Suprapubic skin (tissue), 4 donors: ENCODE data around the gene PPP6R2. TPM values are rescaled to one million over a fixed set of nuclear protein-coding genes. Genes with fewer than 3 reads are reported as not detected.
A peak's percentile ranks its signal among the peaks of the same experiment; 100 is the strongest.

Experiments
- DNase-seq, 2 donors: peaks; one replicate each; pipeline ENCODE4 v3.0.0-alpha.2; 2019; ENCODE audit warnings: low spot score in 2 of 2
- H3K27ac ChIP-seq: fragments of 200-600 bp; sonication (generic); one replicate; pipeline ENCODE4 v1.5.1; 2019
- H3K27me3 ChIP-seq: fragments of 200-600 bp; sonication (generic); one replicate; pipeline ENCODE4 v1.5.1; 2019
- H3K36me3 ChIP-seq: fragments of 200-600 bp; sonication (generic); one replicate; pipeline ENCODE4 v1.5.1; 2019
- H3K4me1 ChIP-seq: fragments of 200-600 bp; sonication (generic); one replicate; pipeline ENCODE4 v1.5.1; 2019
- H3K4me3 ChIP-seq: fragments of 200-600 bp; sonication (generic); one replicate; pipeline ENCODE4 v1.5.1; 2019; ENCODE audit warnings: mild to moderate bottlenecking
- H3K9me3 ChIP-seq: fragments of 200-600 bp; sonication (generic); one replicate; pipeline ENCODE4 v1.5.1; 2019
- CTCF ChIP-seq, 2 donors: fragments of 200-600 bp in 1 of 2; fragments of 450-650 bp in 1 of 2; sonication (generic) in 1 of 2; IDR thresholded peaks; one replicate each; pipeline ENCODE4 v1.5.1; 2016 to 2019; ENCODE audit warnings: antibody characterized with exemption in 2 of 2, mild to moderate bottlenecking in 1 of 2, moderate library complexity in 1 of 2
- EP300 ChIP-seq: sonication (generic); formaldehyde crosslinking; IDR thresholded peaks from one replicate; pipeline ENCODE4 v1.6.1; 2017; ENCODE audit warnings: antibody characterized with exemption
- POLR2A ChIP-seq, 2 donors: fragments of 450-650 bp; IDR thresholded peaks; one replicate each; pipeline ENCODE4 v1.6.1; 2017; ENCODE audit warnings: antibody characterized with exemption in 2 of 2, mild to moderate bottlenecking in 2 of 2, moderate library complexity in 2 of 2
- POLR2AphosphoS5 ChIP-seq, 3 donors: sonication (generic); formaldehyde crosslinking; IDR thresholded peaks; one replicate each; pipeline ENCODE4 v1.6.1; 2017; ENCODE audit warnings: antibody characterized with exemption in 3 of 3
- WGBS: methylation state at CpG from one replicate; pipeline ENCODE4 v1.1.5; 2018; 5-methylcytosine and 5-hydroxymethylcytosine counted together
- total RNA-seq, 4 donors: library from RNA; depleted of rRNA; stranded (reverse); fragments of >200 nt; gene quantifications; one replicate each; pipeline ENCODE4 v1.1.0, GENCODE V29; 2016

PPP6R2 gene
- total RNA-seq, 4 donors from 2014 or later, result 46.7 to 70.3 (median 64.6) TPM

- Histone ChIP-seq H3K4me3 (no peak overlapping the region), H3K36me3 (no peaks in the 10 kb centered on the region), H3K27ac (no peak overlapping the region), H3K9me3 (no peaks in the 10 kb centered on the region), H3K4me1 (peaks cover 12% of the 10 kb centered on the region), H3K27me3 (no peaks in the 10 kb centered on the region)
- no peak for TF ChIP-seq POLR2AphosphoS5 (IDR thresholded peaks at IDR 0.05)
- no peak for TF ChIP-seq EP300
- no peak for TF ChIP-seq POLR2A (IDR thresholded peaks at IDR 0.05)
- no peak for TF ChIP-seq CTCF (IDR thresholded peaks at IDR 0.05)
- no peak for DNase-seq
- 90% methylated on average over 5 of the region's 5 CpGs for WGBS
These were observed 5.0 kb upstream of the PPP6R2 start for GRCh38 chr22:50338042-50338573.

GRCh38 chr22:50338860-50339462 is 4.2 kb upstream of the PPP6R2 start:
- 97% methylated on average over 4 of the region's 4 CpGs for WGBS
- DNase-seq, result no peak
- H3K27me3 ChIP-seq, result no peaks in the 10 kb centered on the region
- no peak overlapping the region for H3K27ac ChIP-seq
- no peaks in the 10 kb centered on the region for H3K36me3 ChIP-seq
- no peaks in the 10 kb centered on the region for H3K9me3 ChIP-seq
- peaks cover 12% of the 10 kb centered on the region for H3K4me1 ChIP-seq
- H3K4me3 ChIP-seq, result no peak overlapping the region
- TF ChIP-seq POLR2AphosphoS5 (IDR thresholded peaks at IDR 0.05), result no peak
- TF ChIP-seq CTCF (IDR thresholded peaks at IDR 0.05), result no peak
- TF ChIP-seq EP300, result no peak
- no peak for TF ChIP-seq POLR2A (IDR thresholded peaks at IDR 0.05)

- H3K36me3 ChIP-seq, result no peaks in the 10 kb centered on the region
- H3K27me3 ChIP-seq, result no peaks in the 10 kb centered on the region
- peaks cover 12% of the 10 kb centered on the region for H3K4me1 ChIP-seq
- WGBS, result 74% methylated on average over 12 of the region's 12 CpGs
- no peaks in the 10 kb centered on the region for H3K9me3 ChIP-seq
- no peak overlapping the region for H3K27ac ChIP-seq
- H3K4me3 ChIP-seq, result no peak overlapping the region
- TF ChIP-seq CTCF (IDR thresholded peaks at IDR 0.05) (no peak), EP300 (no peak), POLR2AphosphoS5 (IDR thresholded peaks at IDR 0.05) (no peak), POLR2A (IDR thresholded peaks at IDR 0.05) (no peak)
- no peak for DNase-seq
These were observed 2.9 kb upstream of the PPP6R2 start for GRCh38 chr22:50339945-50340879.

- no peak for TF ChIP-seq EP300
- peak in 1 of 3 donors; percentile 8 for TF ChIP-seq POLR2AphosphoS5 (IDR thresholded peaks at IDR 0.05)
- TF ChIP-seq CTCF (IDR thresholded peaks at IDR 0.05), result peak; percentile 82 to 96
- Histone ChIP-seq H3K4me3 (peak overlapping the region; percentile 79), H3K4me1 (peaks cover 24% of the 10 kb centered on the region), H3K9me3 (no peaks in the 10 kb centered on the region), H3K27me3 (no peaks in the 10 kb centered on the region), H3K27ac (peak overlapping the region; percentile 77), H3K36me3 (no peaks in the 10 kb centered on the region)
- peak; percentile 91 to 94 for DNase-seq
- 10% methylated on average over 26 of the region's 26 CpGs for WGBS
These were observed 1.0 kb upstream of the PPP6R2 start for GRCh38 chr22:50341977-50342650.
